Loucy (cell line): ENCODE data around the gene NFATC3.
"Not testable (repeated sequence)": the region's sequence is repeated elsewhere in the genome, so short reads cannot be mapped to it uniquely, and the experiment has no call there.

Source experiments
- CTCF ChIP-seq: fragments of 200-600 bp; sonication (generic); conservative IDR thresholded peaks from 2 replicates; pipeline ENCODE4 v1.5.1; 2014; ENCODE audit warnings: mild to moderate bottlenecking, antibody characterized with exemption, low read length
- EZH2phosphoT487 ChIP-seq: fragments of 200-600 bp; IDR thresholded peaks from 2 replicates; pipeline ENCODE4 v1.6.1; 2018; ENCODE audit warnings: antibody characterized with exemption, mild to moderate bottlenecking, moderate library complexity, borderline replicate concordance

GRCh38 chr16:68118954-68119353 lies 33.8 kb downstream of the NFATC3 start:
- TF ChIP-seq CTCF, EZH2phosphoT487: not testable (repeated sequence)
